Measurements from ENCODE around the gene PKP4. TPM values are rescaled to one million over a fixed set of nuclear protein-coding genes. Genes with fewer than 3 reads are reported as not detected.
"Not testable (repeated sequence)": the region's sequence is repeated elsewhere in the genome, so short reads cannot be mapped to it uniquely, and the experiment has no call there.

PKP4 gene
- total RNA-seq, 1 donor from 2014 or later, result 22.6 TPM

GRCh38 chr2:158681816-158682215 is 225.1 kb downstream of the PKP4 start:
- DNase-seq (ENCODE audit: low spot score), result no peak

GRCh38 chr2:158685646-158686045 is 228.9 kb downstream of the PKP4 start:
- no peak for DNase-seq (ENCODE audit: low spot score)

GRCh38 chr2:158686210-158686691 is 229.5 kb downstream of the PKP4 start:
- no peak for DNase-seq (ENCODE audit: low spot score)

GRCh38 chr2:158687315-158687714 is 230.6 kb downstream of the PKP4 start:
- no peak for DNase-seq (ENCODE audit: low spot score)

GRCh38 chr2:158688721-158689120 is 232.0 kb downstream of the PKP4 start:
- no peak for DNase-seq (ENCODE audit: low spot score)

GRCh38 chr2:158689391-158689790 is 232.6 kb downstream of the PKP4 start:
- DNase-seq (ENCODE audit: low spot score), result no peak

- DNase-seq (ENCODE audit: low spot score), result no peak
Observed at GRCh38 chr2:158690823-158691222, 234.1 kb downstream of the PKP4 start.

- DNase-seq (ENCODE audit: low spot score), result no peak
Observed at GRCh38 chr2:158691619-158692018, 234.9 kb downstream of the PKP4 start.

- DNase-seq (ENCODE audit: low spot score), result no peak
Observed at GRCh38 chr2:158692372-158693103, 235.8 kb downstream of the PKP4 start.

- no peak for DNase-seq (ENCODE audit: low spot score)
Observed at GRCh38 chr2:158693476-158693875, 236.7 kb downstream of the PKP4 start.

- no peak for DNase-seq (ENCODE audit: low spot score)
Observed at GRCh38 chr2:158695305-158695704, 238.6 kb downstream of the PKP4 start.

GRCh38 chr2:158695744-158696143 is 239.0 kb downstream of the PKP4 start:
- not testable (repeated sequence) for DNase-seq (ENCODE audit: low spot score)

GRCh38 chr2:158699323-158699722 is 242.6 kb downstream of the PKP4 start:
- no peak for DNase-seq (ENCODE audit: low spot score)

- DNase-seq (ENCODE audit: low spot score), result no peak
Observed at GRCh38 chr2:158701101-158701500, 244.3 kb downstream of the PKP4 start.

GRCh38 chr2:158702740-158703139 is 246.0 kb downstream of the PKP4 start:
- DNase-seq (ENCODE audit: low spot score), result no peak

GRCh38 chr2:158704724-158705465 is 248.1 kb downstream of the PKP4 start:
- not testable (repeated sequence) for DNase-seq (ENCODE audit: low spot score)

GRCh38 chr2:158712791-158713522 is 256.2 kb downstream of the PKP4 start:
- no peak for DNase-seq (ENCODE audit: low spot score)

- DNase-seq (ENCODE audit: low spot score), result no peak
Observed at GRCh38 chr2:158713523-158714138, 256.9 kb downstream of the PKP4 start.

- no peak for DNase-seq (ENCODE audit: low spot score)
Observed at GRCh38 chr2:158714420-158714819, 257.7 kb downstream of the PKP4 start.

- DNase-seq (ENCODE audit: low spot score), result no peak
Observed at GRCh38 chr2:158715357-158715756, 258.6 kb downstream of the PKP4 start.

- peak; percentile 41 for DNase-seq (ENCODE audit: low spot score)
Observed at GRCh38 chr2:158716121-158716791, 259.5 kb downstream of the PKP4 start.
